ENCODE measurements around the gene NBR1.

GRCh38 chr17:43220511-43221125, 49.6 kb downstream of the NBR1 start:
- TF ChIP-seq CTCF (IDR thresholded peaks at IDR 0.05) = no peak
- no peak for TF ChIP-seq POLR2A (IDR thresholded peaks at IDR 0.05)

Measured in thyroid gland (tissue), 4 donors.